SU-DHL-6 (cell line): Measurements from ENCODE around the gene TCP11L1.

ENCODE experiments used
- CTCF ChIP-seq: fragments of 200-600 bp; sonication (generic); IDR thresholded peaks from one replicate; pipeline ENCODE4 v1.5.1; 2017; ENCODE audit warnings: antibody characterized with exemption, mild to moderate bottlenecking, low read length, moderate library complexity; ENCODE audit not compliant: insufficient read depth, poor library complexity, severe bottlenecking
- EZH2phosphoT487 ChIP-seq: fragments of 200-600 bp; sonication (generic), shearing (Covaris generic); conservative IDR thresholded peaks from 2 replicates; pipeline ENCODE4 v1.6.1; 2018; ENCODE audit warnings: mild to moderate bottlenecking, antibody characterized with exemption, low read length, moderate library complexity, mixed read lengths

- TF ChIP-seq CTCF = no peak
- no peak for TF ChIP-seq EZH2phosphoT487
Measured at GRCh38 chr11:33018840-33019239, 20.5 kb upstream of the TCP11L1 start.
